ENCODE results near the gene AOC2. TPM values are rescaled to one million over a fixed set of nuclear protein-coding genes. Genes with fewer than 3 reads are reported as not detected.
"Not testable (repeated sequence)": the region's sequence is repeated elsewhere in the genome, so short reads cannot be mapped to it uniquely, and the experiment has no call there.

AOC2 gene
- total RNA-seq, 2 experiments from 2014 or later: 3.0 to 3.3 TPM

GRCh38 chr17:42877037-42877436 is 32.7 kb downstream of the AOC2 start:
- H3K27me3 Mint-ChIP-seq: peaks cover 9% of the 10 kb centered on the region
- H3K9me3 Mint-ChIP-seq: no peaks in the 10 kb centered on the region
- no peak overlapping the region for H3K27ac Mint-ChIP-seq
- intact Hi-C loops (cut with micrococcal nuclease): no loop called here
- POLR2A ChIA-PET: no interaction called here
- CTCF ChIA-PET: no interaction called here
- H3K36me3 Mint-ChIP-seq (ENCODE audit: low read depth): no peaks in the 10 kb centered on the region
- ATAC-seq (no peak), DNase-seq (no peak)
- TF ChIP-seq, protein P1, sequence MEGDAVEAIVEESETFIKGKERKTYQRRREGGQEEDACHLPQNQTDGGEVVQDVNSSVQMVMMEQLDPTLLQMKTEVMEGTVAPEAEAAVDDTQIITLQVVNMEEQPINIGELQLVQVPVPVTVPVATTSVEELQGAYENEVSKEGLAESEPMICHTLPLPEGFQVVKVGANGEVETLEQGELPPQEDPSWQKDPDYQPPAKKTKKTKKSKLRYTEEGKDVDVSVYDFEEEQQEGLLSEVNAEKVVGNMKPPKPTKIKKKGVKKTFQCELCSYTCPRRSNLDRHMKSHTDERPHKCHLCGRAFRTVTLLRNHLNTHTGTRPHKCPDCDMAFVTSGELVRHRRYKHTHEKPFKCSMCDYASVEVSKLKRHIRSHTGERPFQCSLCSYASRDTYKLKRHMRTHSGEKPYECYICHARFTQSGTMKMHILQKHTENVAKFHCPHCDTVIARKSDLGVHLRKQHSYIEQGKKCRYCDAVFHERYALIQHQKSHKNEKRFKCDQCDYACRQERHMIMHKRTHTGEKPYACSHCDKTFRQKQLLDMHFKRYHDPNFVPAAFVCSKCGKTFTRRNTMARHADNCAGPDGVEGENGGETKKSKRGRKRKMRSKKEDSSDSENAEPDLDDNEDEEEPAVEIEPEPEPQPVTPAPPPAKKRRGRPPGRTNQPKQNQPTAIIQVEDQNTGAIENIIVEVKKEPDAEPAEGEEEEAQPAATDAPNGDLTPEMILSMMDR (IDR thresholded peaks at IDR 0.05): no peak
- H3K4me3 Mint-ChIP-seq: no peak overlapping the region
- H3K4me1 Mint-ChIP-seq (ENCODE audit: low read depth): no peaks in the 10 kb centered on the region

DNA sequence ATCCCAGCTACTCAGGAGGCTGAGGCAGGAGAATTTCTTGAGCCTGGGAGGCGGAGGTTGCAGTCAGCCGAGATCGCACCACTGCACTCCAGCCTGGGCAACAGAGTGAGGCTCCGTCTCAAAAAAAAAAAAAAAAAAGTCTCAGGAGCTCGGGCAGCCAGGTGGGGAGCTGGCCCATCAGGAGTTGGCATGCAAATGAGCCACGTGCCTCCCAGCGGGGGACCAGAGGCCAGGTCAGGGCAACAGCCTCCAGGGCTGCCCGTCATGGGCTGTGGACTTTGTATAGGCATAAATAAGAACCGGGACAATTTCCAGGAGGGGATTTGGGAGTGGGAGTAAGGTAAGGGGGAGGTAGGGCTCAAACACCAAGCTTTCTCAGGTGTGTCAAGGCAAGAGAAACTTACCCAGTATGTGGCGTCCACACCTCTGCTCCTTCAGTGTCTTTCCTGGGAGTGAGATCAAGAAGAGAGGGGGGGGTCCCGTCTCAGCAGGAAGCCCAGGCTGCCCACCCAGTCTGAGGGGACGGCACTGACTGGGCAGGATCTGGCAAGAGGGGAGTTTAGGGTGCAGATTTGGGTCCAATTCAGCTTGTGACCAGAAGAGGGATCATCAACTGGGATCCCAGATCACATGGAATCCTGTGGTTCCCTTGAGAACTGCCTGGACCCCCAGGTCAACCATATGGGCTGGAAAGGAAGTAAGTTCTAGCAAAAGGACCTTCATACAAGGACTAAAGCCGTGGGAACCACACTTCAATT is 33.9 kb downstream of the AOC2 start:
- Mint-ChIP-seq H3K27me3 (peaks cover 6% of the 10 kb centered on the region), H3K4me1 (ENCODE audit: low read depth) (no peaks in the 10 kb centered on the region), H3K9me3 (no peaks in the 10 kb centered on the region), H3K4me3 (no peak overlapping the region), H3K36me3 (ENCODE audit: low read depth) (no peaks in the 10 kb centered on the region), H3K27ac (no peak overlapping the region)
- intact Hi-C loops (cut with micrococcal nuclease): no loop called here
- POLR2A ChIA-PET: no interaction called here
- TF ChIP-seq, protein P1 (IDR thresholded peaks at IDR 0.05): no peak
- DNase-seq (no peak), ATAC-seq (no peak)
- CTCF ChIA-PET: interaction anchor here (0.9 to 1.4 kb wide), 2 partner anchors 43 to 51 kb away, joined by 3 read pairs; no protein-coding TSS in a partner anchor

GRCh38 chr17:42878924-42879595 is 34.7 kb downstream of the AOC2 start:
- Mint-ChIP-seq H3K4me3 (no peak overlapping the region), H3K36me3 (ENCODE audit: low read depth) (no peaks in the 10 kb centered on the region), H3K4me1 (ENCODE audit: low read depth) (no peaks in the 10 kb centered on the region), H3K27me3 (peaks cover 6% of the 10 kb centered on the region), H3K27ac (no peak overlapping the region), H3K9me3 (no peaks in the 10 kb centered on the region)
- TF ChIP-seq, protein P1 (IDR thresholded peaks at IDR 0.05): no peak
- ATAC-seq (no peak), DNase-seq (no peak)
- intact Hi-C loops (cut with micrococcal nuclease): no loop called here
- ChIA-PET CTCF (interaction anchor here (0.9 to 1.4 kb wide), 2 partner anchors 43 to 50 kb away, joined by 3 read pairs; no protein-coding TSS in a partner anchor), POLR2A (no interaction called here)

DNA sequence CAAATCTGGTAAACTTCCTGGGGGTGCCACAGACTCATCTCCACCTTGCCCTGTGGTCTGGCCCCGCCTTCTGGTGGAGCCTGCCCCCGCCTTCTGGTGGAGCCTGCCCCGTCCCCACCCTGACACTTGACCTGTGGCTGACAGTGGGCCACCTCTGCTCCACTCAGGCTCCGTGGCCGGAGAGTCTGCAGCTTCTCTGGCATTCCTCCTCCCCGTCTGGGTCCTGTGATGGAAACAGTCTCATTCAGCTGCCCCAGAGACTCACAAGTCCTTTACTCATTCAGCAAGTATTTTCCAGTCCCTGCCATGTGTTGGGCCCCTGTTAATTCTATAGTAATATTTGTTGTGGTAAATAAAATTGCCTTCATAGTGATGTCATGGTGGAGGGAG is 35.2 kb downstream of the AOC2 start:
- TF ChIP-seq, protein P1 (IDR thresholded peaks at IDR 0.05): no peak
- H3K9me3 Mint-ChIP-seq: no peaks in the 10 kb centered on the region
- ATAC-seq: no peak
- no peak for DNase-seq
- H3K27ac Mint-ChIP-seq: no peak overlapping the region
- H3K4me1 Mint-ChIP-seq (ENCODE audit: low read depth): no peaks in the 10 kb centered on the region
- ChIA-PET POLR2A (no interaction called here), CTCF (no interaction called here)
- peaks cover 6% of the 10 kb centered on the region for H3K27me3 Mint-ChIP-seq
- no peak overlapping the region for H3K4me3 Mint-ChIP-seq
- H3K36me3 Mint-ChIP-seq (ENCODE audit: low read depth): no peaks in the 10 kb centered on the region
- intact Hi-C loops (cut with micrococcal nuclease): no loop called here

DNA sequence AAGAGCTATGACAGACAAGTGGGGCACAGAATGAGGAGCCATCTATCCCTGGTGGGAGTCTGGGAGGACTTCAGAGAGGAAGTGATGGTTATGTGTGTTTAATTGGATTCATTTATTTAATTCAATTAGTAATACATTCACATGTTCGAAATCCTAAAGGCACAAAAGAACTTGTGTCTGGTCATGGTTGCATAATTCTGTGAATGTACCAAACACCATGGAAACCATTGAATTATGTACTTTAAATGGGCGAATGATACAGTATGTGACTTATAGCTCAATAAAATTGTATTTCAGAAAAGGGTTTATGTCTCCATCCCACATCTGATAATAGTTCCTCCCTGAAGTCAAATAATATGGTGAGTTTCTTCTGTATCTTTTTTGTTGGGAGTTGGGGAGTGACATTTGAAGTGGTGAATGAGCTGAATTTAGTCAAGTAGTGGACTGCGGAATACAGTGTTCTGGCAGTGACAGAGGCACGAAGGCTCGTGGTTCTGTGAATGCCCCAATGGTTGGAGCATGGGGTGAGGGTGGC is 36.5 kb downstream of the AOC2 start:
- TF ChIP-seq, protein P1 (IDR thresholded peaks at IDR 0.05): no peak
- intact Hi-C loops (cut with micrococcal nuclease): no loop called here
- DNase-seq (no peak), ATAC-seq (no peak)
- ChIA-PET CTCF (no interaction called here), POLR2A (interaction anchor here (0.5 to 1.0 kb wide), 2 partner anchors 48 to 294 kb away, joined by 3 read pairs; no protein-coding TSS in a partner anchor)
- no peak overlapping the region for H3K27ac Mint-ChIP-seq
- H3K27me3 Mint-ChIP-seq: peaks cover 6% of the 10 kb centered on the region
- no peaks in the 10 kb centered on the region for H3K36me3 Mint-ChIP-seq (ENCODE audit: low read depth)
- no peak overlapping the region for H3K4me3 Mint-ChIP-seq
- H3K9me3 Mint-ChIP-seq: no peaks in the 10 kb centered on the region
- no peaks in the 10 kb centered on the region for H3K4me1 Mint-ChIP-seq (ENCODE audit: low read depth)

- H3K9me3 Mint-ChIP-seq; H3K36me3 Mint-ChIP-seq (ENCODE audit: low read depth); intact Hi-C loops (cut with micrococcal nuclease); H3K27me3 Mint-ChIP-seq; H3K27ac Mint-ChIP-seq; ATAC-seq; POLR2A ChIA-PET; H3K4me1 Mint-ChIP-seq (ENCODE audit: low read depth); CTCF ChIA-PET; H3K4me3 Mint-ChIP-seq; DNase-seq: not testable (repeated sequence)
These were observed 37.3 kb downstream of the AOC2 start for GRCh38 chr17:42881706-42882105.

Measured in activated CD8-positive, alpha-beta T cell treated with anti-CD3 and anti-CD28 coated beads for 36 hours (primary cell).